Type B pancreatic cell (in vitro differentiated cells): ENCODE results near the gene CCDC112. TPM values are rescaled to one million over a fixed set of nuclear protein-coding genes. Genes with fewer than 3 reads are reported as not detected.

Experiments
- DNase-seq: peaks from one replicate; pipeline ENCODE4 v3.0.0; 2021; ENCODE audit warnings: mixed read lengths; ENCODE audit not compliant: unreplicated experiment; ENCODE audit errors: extremely low spot score
- H3K27ac Mint-ChIP-seq: 2 replicates; pipeline ENCODE4 v1.8.0; 2021; ENCODE audit warnings: mild to moderate bottlenecking, mixed read lengths
- H3K27me3 Mint-ChIP-seq: 2 replicates; pipeline ENCODE4 v1.8.0; 2021; ENCODE audit warnings: mixed read lengths
- H3K36me3 Mint-ChIP-seq: 2 replicates; pipeline ENCODE4 v1.8.0; 2021; ENCODE audit warnings: mixed read lengths
- H3K4me1 Mint-ChIP-seq: one replicate; pipeline ENCODE4 v1.8.0; 2021; ENCODE audit warnings: mixed read lengths; ENCODE audit not compliant: unreplicated experiment
- H3K4me3 Mint-ChIP-seq: 2 replicates; pipeline ENCODE4 v1.8.0; 2021; ENCODE audit warnings: mild to moderate bottlenecking, mixed read lengths
- H3K9me3 Mint-ChIP-seq: 2 replicates; pipeline ENCODE4 v1.8.0; 2021; ENCODE audit warnings: mixed read lengths
- CTCF ChIP-seq: fragments of 200-600 bp; sonication (generic); conservative IDR thresholded peaks from 2 replicates; pipeline ENCODE4 v1.5.0; 2021; ENCODE audit warnings: antibody characterized with exemption, mild to moderate bottlenecking
- total RNA-seq: library from RNA; stranded (reverse); gene quantifications from 2 replicates; pipeline ENCODE4 v1.2.1, GENCODE V29; 2021; ENCODE audit warnings: low replicate concordance

The CCDC112 gene
- total RNA-seq, 1 donor from 2014 or later, result 7.2 TPM

- Mint-ChIP-seq H3K4me1 (no peaks in the 10 kb centered on the region), H3K9me3 (no peaks in the 10 kb centered on the region), H3K4me3 (no peak overlapping the region), H3K36me3 (no peaks in the 10 kb centered on the region), H3K27ac (no peak overlapping the region), H3K27me3 (peaks cover 2% of the 10 kb centered on the region)
- TF ChIP-seq CTCF, result no peak
- no peak for DNase-seq
Observed at GRCh38 chr5:115321309-115321708, 24.9 kb upstream of the CCDC112 start.

- Mint-ChIP-seq H3K4me1 (no peaks in the 10 kb centered on the region), H3K27me3 (peaks cover 2% of the 10 kb centered on the region), H3K9me3 (no peaks in the 10 kb centered on the region), H3K36me3 (no peaks in the 10 kb centered on the region), H3K4me3 (no peak overlapping the region), H3K27ac (no peak overlapping the region)
- no peak for DNase-seq
- TF ChIP-seq CTCF, result no peak
Observed at GRCh38 chr5:115320515-115320914, 24.1 kb upstream of the CCDC112 start.

GRCh38 chr5:115320006-115320405 is 23.6 kb upstream of the CCDC112 start:
- H3K9me3 Mint-ChIP-seq, result no peaks in the 10 kb centered on the region
- peaks cover 2% of the 10 kb centered on the region for H3K27me3 Mint-ChIP-seq
- H3K27ac Mint-ChIP-seq, result no peak overlapping the region

GRCh38 chr5:115319007-115319406 is 22.6 kb upstream of the CCDC112 start:
- H3K9me3 Mint-ChIP-seq, result no peaks in the 10 kb centered on the region
- H3K4me1 Mint-ChIP-seq, result no peaks in the 10 kb centered on the region
- no peak for DNase-seq
- H3K4me3 Mint-ChIP-seq, result no peak overlapping the region
- H3K36me3 Mint-ChIP-seq, result no peaks in the 10 kb centered on the region
- peaks cover 2% of the 10 kb centered on the region for H3K27me3 Mint-ChIP-seq
- TF ChIP-seq CTCF, result no peak
- H3K27ac Mint-ChIP-seq, result no peak overlapping the region

More at GRCh38 chr5:115320006-115320405, 23.6 kb upstream of the CCDC112 start:
- no peak for TF ChIP-seq CTCF
- H3K4me3 Mint-ChIP-seq, result no peak overlapping the region
- no peaks in the 10 kb centered on the region for H3K4me1 Mint-ChIP-seq
- H3K36me3 Mint-ChIP-seq, result no peaks in the 10 kb centered on the region
- DNase-seq, result no peak

- H3K4me3 Mint-ChIP-seq, result no peak overlapping the region
- H3K27me3 Mint-ChIP-seq, result peaks cover 2% of the 10 kb centered on the region
- DNase-seq, result no peak
Observed at GRCh38 chr5:115317736-115318135, 21.3 kb upstream of the CCDC112 start.

More at GRCh38 chr5:115317736-115318135, 21.3 kb upstream of the CCDC112 start:
- no peaks in the 10 kb centered on the region for H3K36me3 Mint-ChIP-seq
- H3K9me3 Mint-ChIP-seq, result no peaks in the 10 kb centered on the region
- H3K4me1 Mint-ChIP-seq, result no peaks in the 10 kb centered on the region
- H3K27ac Mint-ChIP-seq, result no peak overlapping the region
- TF ChIP-seq CTCF, result no peak
